ENCODE measurements around the gene NPLOC4. TPM values are rescaled to one million over a fixed set of nuclear protein-coding genes. Genes with fewer than 3 reads are reported as not detected.

The NPLOC4 gene
- polyA plus RNA-seq, 1 donor: 71.8 TPM

- no peak for DNase-seq
These were observed 69.7 kb downstream of the NPLOC4 start for GRCh38 chr17:81567191-81567590.

- peak; percentile 64 for DNase-seq
These were observed 70.3 kb downstream of the NPLOC4 start for GRCh38 chr17:81566461-81567126.

- DNase-seq: no peak
These were observed 71.7 kb downstream of the NPLOC4 start for GRCh38 chr17:81565231-81565630.

GRCh38 chr17:81564778-81565177 lies 72.1 kb downstream of the NPLOC4 start:
- no peak for DNase-seq

- DNase-seq: no peak
These were observed 72.9 kb downstream of the NPLOC4 start for GRCh38 chr17:81563861-81564586.

- DNase-seq: no peak
These were observed 75.4 kb downstream of the NPLOC4 start for GRCh38 chr17:81561494-81561885.

- no peak for DNase-seq
These were observed 77.7 kb downstream of the NPLOC4 start for GRCh38 chr17:81558941-81559806.

GRCh38 chr17:81558115-81558468 lies 78.8 kb downstream of the NPLOC4 start:
- DNase-seq: no peak

- no peak for DNase-seq
These were observed 79.4 kb downstream of the NPLOC4 start for GRCh38 chr17:81557276-81558114.

GRCh38 chr17:81556863-81557262 lies 80.0 kb downstream of the NPLOC4 start:
- no peak for DNase-seq

- no peak for DNase-seq
These were observed 80.7 kb downstream of the NPLOC4 start for GRCh38 chr17:81556175-81556691.

- no peak for DNase-seq
These were observed 83.2 kb downstream of the NPLOC4 start for GRCh38 chr17:81553616-81554181.

GRCh38 chr17:81553018-81553615 lies 83.8 kb downstream of the NPLOC4 start:
- DNase-seq: peak; percentile 66

- peak; percentile 80 for DNase-seq
These were observed 84.5 kb downstream of the NPLOC4 start, which contains the start of gene FAAP100 for GRCh38 chr17:81552244-81553017. Gene FAAP100, minus strand, starts transcription at chr17:81552353. Its CDS starts 23 bp downstream, at chr17:81552330.

GRCh38 chr17:81551458-81552243 lies 85.3 kb downstream of the NPLOC4 start:
- DNase-seq: no peak

GRCh38 chr17:81550830-81551457 lies 86.0 kb downstream of the NPLOC4 start:
- no peak for DNase-seq

GRCh38 chr17:81550285-81550684 lies 86.6 kb downstream of the NPLOC4 start:
- no peak for DNase-seq

GRCh38 chr17:81549826-81550225 lies 87.1 kb downstream of the NPLOC4 start:
- DNase-seq: no peak
